ENCODE data around the gene CDH4. TPM values are rescaled to one million over a fixed set of nuclear protein-coding genes. Genes with fewer than 3 reads are reported as not detected.

Gene CDH4
- total RNA-seq, 1 donor from 2014 or later = 0.23 TPM

DNA sequence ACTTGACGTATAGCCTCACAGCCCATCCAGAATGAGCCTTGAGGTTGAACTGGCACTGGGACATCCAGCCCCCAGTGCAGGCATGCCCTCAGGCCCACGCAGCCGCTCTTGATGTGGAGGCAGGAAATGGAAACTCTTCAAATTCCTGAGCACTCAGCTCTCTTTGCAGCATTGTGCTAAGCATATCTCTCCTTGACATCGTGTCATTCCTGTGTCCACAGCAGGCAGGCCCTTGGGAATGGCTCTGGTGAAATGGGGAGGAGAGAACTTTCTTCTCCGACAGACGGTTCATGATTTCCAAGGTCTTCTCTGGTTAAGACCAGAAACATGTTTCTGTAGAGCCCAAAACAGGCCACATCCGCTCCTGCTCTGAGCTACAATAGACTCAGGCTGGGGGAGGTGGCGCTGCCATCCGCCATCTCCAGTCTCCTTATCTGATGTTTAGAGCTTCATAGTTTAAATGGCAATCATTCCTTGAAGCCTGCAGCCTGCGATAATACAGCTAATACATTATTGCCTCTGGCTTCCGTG, 248.8 kb downstream of the CDH4 start:
- TF ChIP-seq, protein P1, sequence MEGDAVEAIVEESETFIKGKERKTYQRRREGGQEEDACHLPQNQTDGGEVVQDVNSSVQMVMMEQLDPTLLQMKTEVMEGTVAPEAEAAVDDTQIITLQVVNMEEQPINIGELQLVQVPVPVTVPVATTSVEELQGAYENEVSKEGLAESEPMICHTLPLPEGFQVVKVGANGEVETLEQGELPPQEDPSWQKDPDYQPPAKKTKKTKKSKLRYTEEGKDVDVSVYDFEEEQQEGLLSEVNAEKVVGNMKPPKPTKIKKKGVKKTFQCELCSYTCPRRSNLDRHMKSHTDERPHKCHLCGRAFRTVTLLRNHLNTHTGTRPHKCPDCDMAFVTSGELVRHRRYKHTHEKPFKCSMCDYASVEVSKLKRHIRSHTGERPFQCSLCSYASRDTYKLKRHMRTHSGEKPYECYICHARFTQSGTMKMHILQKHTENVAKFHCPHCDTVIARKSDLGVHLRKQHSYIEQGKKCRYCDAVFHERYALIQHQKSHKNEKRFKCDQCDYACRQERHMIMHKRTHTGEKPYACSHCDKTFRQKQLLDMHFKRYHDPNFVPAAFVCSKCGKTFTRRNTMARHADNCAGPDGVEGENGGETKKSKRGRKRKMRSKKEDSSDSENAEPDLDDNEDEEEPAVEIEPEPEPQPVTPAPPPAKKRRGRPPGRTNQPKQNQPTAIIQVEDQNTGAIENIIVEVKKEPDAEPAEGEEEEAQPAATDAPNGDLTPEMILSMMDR (IDR thresholded peaks at IDR 0.05; ENCODE audit: unreplicated experiment) = no peak
- DNase-seq (ENCODE audit: low spot score) = peak; percentile 21
- H3K27ac Mint-ChIP-seq (ENCODE audit: unreplicated experiment) = no peak overlapping the region
- no peaks in the 10 kb centered on the region for H3K36me3 Mint-ChIP-seq (ENCODE audit: low read depth, unreplicated experiment)
- no peak overlapping the region for H3K4me3 Mint-ChIP-seq (ENCODE audit: unreplicated experiment)
- H3K9me3 Mint-ChIP-seq (ENCODE audit: unreplicated experiment) = no peaks in the 10 kb centered on the region
- peaks cover 3% of the 10 kb centered on the region for H3K27me3 Mint-ChIP-seq (ENCODE audit: unreplicated experiment)
- H3K4me1 Mint-ChIP-seq (ENCODE audit: unreplicated experiment) = peaks cover 12% of the 10 kb centered on the region

- H3K9me3 Mint-ChIP-seq (ENCODE audit: unreplicated experiment) = no peaks in the 10 kb centered on the region
- H3K4me1 Mint-ChIP-seq (ENCODE audit: unreplicated experiment) = peaks cover 8% of the 10 kb centered on the region
- DNase-seq (ENCODE audit: low spot score) = no peak
- H3K36me3 Mint-ChIP-seq (ENCODE audit: low read depth, unreplicated experiment) = no peaks in the 10 kb centered on the region
- TF ChIP-seq, protein P1 (IDR thresholded peaks at IDR 0.05; ENCODE audit: unreplicated experiment) = no peak
- peaks cover 3% of the 10 kb centered on the region for H3K27me3 Mint-ChIP-seq (ENCODE audit: unreplicated experiment)
- no peak overlapping the region for H3K4me3 Mint-ChIP-seq (ENCODE audit: unreplicated experiment)
- no peak overlapping the region for H3K27ac Mint-ChIP-seq (ENCODE audit: unreplicated experiment)
Observed at GRCh38 chr20:61502433-61502832, 250.4 kb downstream of the CDH4 start.

DNA sequence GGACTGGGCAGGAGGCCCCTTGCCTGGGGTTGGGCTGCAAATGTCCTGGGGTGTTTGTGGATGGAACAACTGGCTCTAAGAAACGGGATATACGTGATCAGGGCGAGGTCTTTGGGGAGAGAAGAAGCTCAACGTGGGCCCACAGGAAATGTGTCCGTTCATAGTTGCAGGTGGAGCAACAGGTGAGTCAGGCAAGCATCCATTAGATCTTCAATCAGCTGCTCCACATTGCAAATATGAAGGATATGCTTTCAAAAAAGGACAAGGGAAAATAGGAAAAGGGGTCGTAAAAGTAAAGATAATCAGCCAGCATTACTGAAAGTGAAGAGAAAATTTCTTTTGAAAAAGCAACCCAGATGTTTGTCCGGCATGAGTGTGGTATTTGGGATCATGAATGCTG, 251.0 kb downstream of the CDH4 start:
- H3K27me3 Mint-ChIP-seq (ENCODE audit: unreplicated experiment) = peaks cover 3% of the 10 kb centered on the region
- H3K9me3 Mint-ChIP-seq (ENCODE audit: unreplicated experiment) = no peaks in the 10 kb centered on the region
- H3K27ac Mint-ChIP-seq (ENCODE audit: unreplicated experiment) = no peak overlapping the region
- no peaks in the 10 kb centered on the region for H3K36me3 Mint-ChIP-seq (ENCODE audit: low read depth, unreplicated experiment)
- no peak for DNase-seq (ENCODE audit: low spot score)
- TF ChIP-seq, protein P1 (IDR thresholded peaks at IDR 0.05; ENCODE audit: unreplicated experiment) = no peak
- H3K4me1 Mint-ChIP-seq (ENCODE audit: unreplicated experiment) = peaks cover 8% of the 10 kb centered on the region
- no peak overlapping the region for H3K4me3 Mint-ChIP-seq (ENCODE audit: unreplicated experiment)

GRCh38 chr20:61505508-61505907, 253.4 kb downstream of the CDH4 start:
- TF ChIP-seq, protein P1 (IDR thresholded peaks at IDR 0.05; ENCODE audit: unreplicated experiment) = no peak
- Mint-ChIP-seq H3K27ac (ENCODE audit: unreplicated experiment) (no peak overlapping the region), H3K36me3 (ENCODE audit: low read depth, unreplicated experiment) (no peaks in the 10 kb centered on the region), H3K27me3 (ENCODE audit: unreplicated experiment) (peaks cover 3% of the 10 kb centered on the region), H3K4me1 (ENCODE audit: unreplicated experiment) (peaks cover 8% of the 10 kb centered on the region), H3K9me3 (ENCODE audit: unreplicated experiment) (no peaks in the 10 kb centered on the region), H3K4me3 (ENCODE audit: unreplicated experiment) (no peak overlapping the region)
- DNase-seq (ENCODE audit: low spot score) = no peak

DNA sequence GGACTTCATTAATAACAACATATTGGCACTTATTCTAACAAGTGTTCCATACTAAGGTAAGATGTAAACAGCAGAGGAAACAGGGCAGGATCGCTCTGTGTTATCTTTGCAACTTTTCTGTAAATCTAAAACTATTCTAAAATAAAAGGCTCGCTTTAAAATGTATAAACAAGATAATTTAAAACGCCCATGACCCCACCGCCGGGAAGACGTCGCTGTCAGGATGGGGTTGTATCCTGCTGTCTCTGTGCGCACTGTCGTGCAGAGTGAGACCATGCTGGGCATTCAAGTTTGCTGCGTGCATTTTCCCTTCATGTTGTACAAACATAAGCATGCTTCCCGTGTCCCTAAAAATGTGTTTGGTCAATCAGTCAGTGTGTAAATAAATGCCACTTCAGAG, 255.7 kb downstream of the CDH4 start:
- TF ChIP-seq, protein P1 (IDR thresholded peaks at IDR 0.05; ENCODE audit: unreplicated experiment) = no peak
- Mint-ChIP-seq H3K27ac (ENCODE audit: unreplicated experiment) (no peak overlapping the region), H3K4me3 (ENCODE audit: unreplicated experiment) (no peak overlapping the region), H3K27me3 (ENCODE audit: unreplicated experiment) (no peaks in the 10 kb centered on the region), H3K4me1 (ENCODE audit: unreplicated experiment) (no peaks in the 10 kb centered on the region), H3K36me3 (ENCODE audit: low read depth, unreplicated experiment) (no peaks in the 10 kb centered on the region), H3K9me3 (ENCODE audit: unreplicated experiment) (no peaks in the 10 kb centered on the region)
- no peak for DNase-seq (ENCODE audit: low spot score)

Data from endothelial cell (in vitro differentiated cells).